Fibroblast of lung (primary cell): ENCODE data around the gene SNX15.

ENCODE experiments used
- CTCF ChIP-seq, 2 donors: IDR thresholded peaks in 1 of 2; conservative IDR thresholded peaks in 1 of 2; 1 replicate in 1 of 2; 2 replicates in 1 of 2; pipeline ENCODE4 v1.5.1; 2011 to 2012; ENCODE audit warnings: low read length in 2 of 2, control low read depth in 1 of 2, inconsistent platforms in 1 of 2, low read depth in 1 of 2, mild to moderate bottlenecking in 1 of 2
- EZH2 ChIP-seq: IDR thresholded peaks from 2 replicates; pipeline ENCODE4 v1.5.1; 2012; ENCODE audit warnings: low read length, control low read depth, mild to moderate bottlenecking; ENCODE audit errors: missing control alignments

- TF ChIP-seq CTCF (conservative IDR thresholded peaks at IDR 0.05 in 1 of 2, IDR thresholded peaks at IDR 0.05 in 1 of 2; ENCODE audit: low read depth in 1 of 2, low read length in 2 of 2): no peak
- TF ChIP-seq EZH2: no peak
Measured at GRCh38 chr11:65016705-65017104, 10.5 kb upstream of the SNX15 start.
